RWPE1 (cell line): ENCODE measurements around the gene EGFR.
A peak's percentile ranks its signal among the peaks of the same experiment; 100 is the strongest.

Experiments used
- CTCF ChIA-PET: fragments of 350-600 bp; sonication (Branson Sonifier 250); formaldehyde crosslinking; extraction: SDS; loops from one replicate; lab custom pipeline; 2021; lab: Yijun Ruan, JAX
- POLR2A ChIA-PET: fragments of 400-600 bp; formaldehyde crosslinking; extraction: SDS; loops from one replicate; lab custom pipeline; 2020; ENCODE audit warnings: antibody characterized with exemption; ENCODE audit not compliant: low non-redundant PET; lab: Yijun Ruan, JAX
- DNase-seq: peaks from one replicate; pipeline ENCODE4 v3.0.0; 2012; ENCODE audit warnings: low spot score
- H3K27ac ChIP-seq: fragments of 450-650 bp; 2 replicates; pipeline ENCODE4 v1.5.1; 2017
- TF ChIP-seq, protein P1 (sequence below): fragments of 450-650 bp; conservative IDR thresholded peaks from 2 replicates; pipeline ENCODE4 v1.5.1; 2017; ENCODE audit warnings: low read depth, mild to moderate bottlenecking

EGFR gene

DNA sequence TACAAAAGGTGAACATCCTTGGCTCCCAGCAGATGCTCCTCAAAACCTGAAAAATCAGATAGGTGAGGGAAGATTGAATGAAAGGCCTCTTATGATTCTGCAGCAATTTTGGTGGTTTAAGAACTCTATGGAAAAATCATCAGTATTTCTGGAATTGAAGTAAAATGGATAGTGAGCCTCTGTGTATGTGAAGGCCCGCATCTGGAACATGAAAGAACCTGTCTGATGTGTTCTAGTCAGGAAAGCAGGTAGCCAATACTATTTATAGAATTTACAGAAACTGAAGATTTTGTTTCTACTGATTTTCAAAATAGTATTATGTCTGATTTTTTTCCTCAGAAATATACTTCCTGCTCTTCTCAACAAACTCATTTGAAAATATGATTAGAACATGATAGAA lies 37.3 kb downstream of the EGFR start:
- DNase-seq, result no peak
- TF ChIP-seq, protein P1, sequence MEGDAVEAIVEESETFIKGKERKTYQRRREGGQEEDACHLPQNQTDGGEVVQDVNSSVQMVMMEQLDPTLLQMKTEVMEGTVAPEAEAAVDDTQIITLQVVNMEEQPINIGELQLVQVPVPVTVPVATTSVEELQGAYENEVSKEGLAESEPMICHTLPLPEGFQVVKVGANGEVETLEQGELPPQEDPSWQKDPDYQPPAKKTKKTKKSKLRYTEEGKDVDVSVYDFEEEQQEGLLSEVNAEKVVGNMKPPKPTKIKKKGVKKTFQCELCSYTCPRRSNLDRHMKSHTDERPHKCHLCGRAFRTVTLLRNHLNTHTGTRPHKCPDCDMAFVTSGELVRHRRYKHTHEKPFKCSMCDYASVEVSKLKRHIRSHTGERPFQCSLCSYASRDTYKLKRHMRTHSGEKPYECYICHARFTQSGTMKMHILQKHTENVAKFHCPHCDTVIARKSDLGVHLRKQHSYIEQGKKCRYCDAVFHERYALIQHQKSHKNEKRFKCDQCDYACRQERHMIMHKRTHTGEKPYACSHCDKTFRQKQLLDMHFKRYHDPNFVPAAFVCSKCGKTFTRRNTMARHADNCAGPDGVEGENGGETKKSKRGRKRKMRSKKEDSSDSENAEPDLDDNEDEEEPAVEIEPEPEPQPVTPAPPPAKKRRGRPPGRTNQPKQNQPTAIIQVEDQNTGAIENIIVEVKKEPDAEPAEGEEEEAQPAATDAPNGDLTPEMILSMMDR, result no peak
- peak overlapping the region; percentile 95 for H3K27ac ChIP-seq
- POLR2A ChIA-PET, result no interaction called here
- CTCF ChIA-PET, result no interaction called here

DNA sequence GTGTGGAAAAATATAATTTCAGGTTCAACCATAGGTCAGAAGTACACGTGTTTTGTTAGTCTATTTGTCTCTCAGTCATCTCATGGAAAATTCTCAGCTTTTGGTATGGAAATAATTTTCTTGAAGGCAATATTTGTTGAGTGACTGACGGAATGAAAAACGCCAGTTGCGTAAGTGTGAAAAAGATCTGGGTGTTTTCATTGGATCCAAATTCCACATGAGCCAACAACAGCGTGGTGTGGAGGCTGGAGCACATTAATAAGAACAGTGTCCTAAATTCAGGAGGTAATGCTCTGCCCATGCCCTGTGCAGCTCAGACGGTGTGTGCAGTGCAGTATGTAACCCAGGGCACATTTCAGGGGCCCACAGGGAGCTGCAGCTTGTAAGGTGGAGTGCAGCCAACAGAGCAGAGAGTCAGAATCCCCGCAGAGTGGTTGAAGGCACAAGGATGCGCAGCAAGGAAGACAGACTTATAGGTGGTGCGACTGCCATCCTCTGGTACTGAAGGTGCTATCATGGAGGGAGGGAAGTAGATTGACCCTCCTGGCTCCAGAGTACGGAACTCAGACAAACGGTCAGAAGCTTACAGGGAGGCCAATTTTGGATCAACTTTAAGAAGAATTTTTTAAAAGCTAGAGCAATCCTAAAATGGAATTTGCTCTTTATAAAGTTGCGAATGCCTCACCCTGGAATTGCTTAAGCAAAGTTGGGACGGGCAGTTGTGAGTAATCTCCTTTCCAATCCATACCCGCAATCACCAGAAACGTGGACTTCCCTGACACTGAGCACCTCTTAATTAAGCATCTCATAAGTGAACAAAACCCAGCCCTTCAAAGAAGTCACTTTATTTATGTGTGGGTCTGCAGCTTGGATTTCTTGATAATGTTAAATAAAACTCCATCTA lies 38.0 kb downstream of the EGFR start:
- no peak for DNase-seq
- POLR2A ChIA-PET, result no interaction called here
- TF ChIP-seq, protein P1, result no peak
- CTCF ChIA-PET, result no interaction called here
- H3K27ac ChIP-seq, result peak overlapping the region; percentile 84

DNA sequence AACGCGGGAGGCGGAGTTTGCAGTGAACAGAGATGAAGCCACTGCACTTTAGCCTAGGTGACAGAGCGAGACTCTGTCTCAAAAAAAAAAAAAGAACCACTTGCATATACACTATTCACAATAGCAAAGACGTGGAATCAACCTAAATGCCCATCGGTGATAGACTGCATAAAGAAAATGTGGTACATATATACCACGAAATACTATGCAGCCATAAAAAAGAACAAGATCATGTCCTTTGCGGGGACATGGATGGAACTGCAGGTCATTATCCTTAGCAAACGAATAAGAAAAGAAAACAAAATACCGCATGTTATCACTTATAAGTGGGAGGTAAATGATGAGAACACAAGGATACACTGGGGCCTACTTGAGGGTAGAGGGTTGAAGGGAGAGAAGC lies 39.5 kb downstream of the EGFR start:
- no peak for DNase-seq
- ChIA-PET CTCF (interaction anchor here (0.6 kb wide), 1 partner anchor 218 kb away, joined by 3 read pairs; no protein-coding TSS in a partner anchor), POLR2A (no interaction called here)
- TF ChIP-seq, protein P1, result no peak
- H3K27ac ChIP-seq, result peak overlapping the region; percentile 24; the same call in 1 of the 2 replicates

DNA sequence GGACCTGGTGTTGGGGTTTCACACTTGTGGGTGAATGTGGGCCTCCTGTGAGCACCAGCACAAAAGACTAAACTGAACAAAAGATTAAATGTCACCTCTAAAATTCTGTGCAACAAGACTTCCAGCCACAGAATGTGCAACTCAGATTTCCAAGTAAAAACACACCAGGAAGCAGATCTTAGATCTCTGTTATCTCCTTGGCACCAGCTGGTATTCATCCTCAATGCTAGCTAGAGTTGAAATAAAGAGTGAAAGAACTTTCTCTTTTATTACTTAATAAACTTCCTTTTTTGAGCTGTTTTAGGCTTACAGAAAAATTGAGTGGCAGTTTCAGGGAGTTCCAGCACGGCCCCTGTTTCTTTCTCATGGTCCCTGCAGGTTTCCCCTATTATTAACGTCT lies 40.2 kb downstream of the EGFR start:
- CTCF ChIA-PET, result no interaction called here
- no peak for DNase-seq
- POLR2A ChIA-PET, result interaction anchor here (0.6 kb wide), 1 partner anchor 20 kb away, joined by 3 read pairs; no protein-coding TSS in a partner anchor
- no peak overlapping the region for H3K27ac ChIP-seq
- TF ChIP-seq, protein P1, result no peak

DNA sequence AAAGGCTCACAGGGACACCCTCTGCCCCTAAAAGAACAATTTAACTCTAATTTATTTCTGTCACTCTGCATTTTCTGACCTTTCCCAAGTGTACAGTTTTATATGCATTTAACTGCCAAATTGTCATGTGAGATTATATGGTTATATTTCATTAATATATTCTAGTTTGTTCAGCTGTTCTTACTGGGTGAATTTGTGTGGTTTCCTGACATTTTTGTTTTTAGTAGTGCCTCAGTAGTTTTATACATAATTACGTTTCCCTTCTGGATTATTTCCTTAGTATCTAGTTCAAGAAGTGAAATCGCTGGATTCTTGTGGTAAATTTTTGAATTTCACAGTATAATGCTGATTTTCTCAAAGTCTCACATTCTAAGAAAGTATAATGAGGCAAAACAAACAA lies 41.3 kb downstream of the EGFR start:
- no peak for DNase-seq
- CTCF ChIA-PET, result interaction anchor here (0.8 kb wide), 1 partner anchor 272 kb away, joined by 3 read pairs; no protein-coding TSS in a partner anchor
- TF ChIP-seq, protein P1, result no peak
- POLR2A ChIA-PET, result no interaction called here
- H3K27ac ChIP-seq, result peak overlapping the region; percentile 64

DNA sequence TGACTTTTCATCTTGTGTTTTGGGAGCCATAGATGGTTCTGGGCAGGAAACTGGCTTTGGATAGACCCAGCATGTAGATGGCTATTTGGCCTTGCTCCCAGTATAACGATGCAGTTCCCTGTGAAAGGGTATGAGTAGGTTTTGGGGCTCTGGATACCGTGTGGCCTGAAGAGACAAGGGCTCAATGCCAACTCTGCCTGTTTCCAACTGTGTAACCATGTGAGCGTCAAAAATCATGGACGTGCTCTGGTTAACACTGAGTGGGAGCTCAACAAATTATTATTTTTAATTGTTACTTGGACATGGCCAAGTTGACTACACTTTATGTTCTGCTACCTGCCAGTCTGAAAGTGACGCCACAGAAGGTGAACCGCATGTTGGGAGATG lies 41.8 kb downstream of the EGFR start:
- no peak overlapping the region; the same call in 1 of the 2 replicates for H3K27ac ChIP-seq
- CTCF ChIA-PET, result interaction anchor here (0.7 kb wide), 1 partner anchor 273 kb away, joined by 3 read pairs; no protein-coding TSS in a partner anchor
- POLR2A ChIA-PET, result no interaction called here
- TF ChIP-seq, protein P1, result no peak
- DNase-seq, result no peak
